ENCODE results near the gene ALDH3B2.
"Not testable (repeated sequence)": the region's sequence is repeated elsewhere in the genome, so short reads cannot be mapped to it uniquely, and the experiment has no call there.

Gene ALDH3B2

DNA sequence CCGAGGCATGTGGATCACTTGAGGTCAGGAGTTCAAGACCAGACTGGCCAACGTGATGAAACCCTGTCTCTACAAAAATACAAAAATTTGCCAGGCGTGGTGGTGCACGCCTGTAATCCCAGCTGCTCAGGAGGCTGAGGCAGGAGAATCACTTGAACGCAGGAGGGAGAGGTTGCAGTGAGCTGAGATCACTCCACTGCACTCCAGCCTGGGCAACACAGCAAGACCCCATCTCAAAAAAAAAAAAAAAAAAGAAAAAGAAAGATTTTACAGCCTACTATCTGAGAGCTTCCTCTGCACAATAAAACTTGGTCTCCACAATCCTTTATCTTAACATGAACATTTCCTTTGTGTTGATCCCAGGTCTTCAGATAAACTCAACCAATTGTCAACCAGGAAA is 13.7 kb downstream of the ALDH3B2 start:
- not testable (repeated sequence) for DNase-seq

DNA sequence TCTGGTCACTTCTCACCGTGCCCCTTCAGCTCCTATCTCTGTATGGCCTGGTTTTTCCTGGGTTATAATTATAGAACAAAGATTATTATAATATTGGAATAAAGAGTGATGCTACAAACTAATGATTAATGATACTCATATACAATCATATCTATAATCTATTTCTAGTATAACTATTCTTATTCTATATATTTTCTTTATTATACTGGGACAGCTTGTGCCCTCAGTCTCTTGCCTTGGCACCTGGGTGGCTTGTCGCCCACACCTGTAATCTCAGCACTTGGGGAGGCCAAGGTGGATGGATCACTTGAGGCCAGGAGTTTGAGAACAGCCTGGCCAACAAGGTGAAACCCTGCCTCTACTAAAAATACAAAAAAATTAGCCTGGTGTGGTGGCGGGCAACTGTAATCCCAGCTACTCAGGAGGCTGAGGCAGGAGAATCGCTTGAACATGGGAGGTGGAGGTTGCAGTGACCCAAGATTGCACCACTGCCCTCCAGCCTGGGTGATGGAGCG is 14.7 kb downstream of the ALDH3B2 start:
- DNase-seq, result not testable (repeated sequence)

DNA sequence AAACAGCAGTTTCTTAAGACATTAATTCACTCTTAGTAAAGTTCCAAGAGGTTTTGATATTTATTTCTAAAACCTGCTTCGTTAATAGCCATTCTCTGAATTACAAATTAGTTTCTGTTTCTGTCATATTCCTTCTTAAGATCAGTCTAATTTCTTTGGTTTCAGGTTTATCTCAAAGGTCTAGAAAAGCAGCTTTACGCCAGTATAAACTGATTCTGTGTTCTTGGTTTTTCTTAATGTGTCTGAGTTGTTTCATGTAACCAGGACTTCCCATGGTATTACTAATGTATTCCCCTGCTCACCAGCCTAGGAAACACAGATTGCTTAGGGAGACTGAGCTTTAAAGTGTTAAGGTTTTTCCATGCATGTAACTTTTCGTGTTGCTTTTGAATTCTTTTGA is 17.1 kb downstream of the ALDH3B2 start:
- no peak for DNase-seq

DNA sequence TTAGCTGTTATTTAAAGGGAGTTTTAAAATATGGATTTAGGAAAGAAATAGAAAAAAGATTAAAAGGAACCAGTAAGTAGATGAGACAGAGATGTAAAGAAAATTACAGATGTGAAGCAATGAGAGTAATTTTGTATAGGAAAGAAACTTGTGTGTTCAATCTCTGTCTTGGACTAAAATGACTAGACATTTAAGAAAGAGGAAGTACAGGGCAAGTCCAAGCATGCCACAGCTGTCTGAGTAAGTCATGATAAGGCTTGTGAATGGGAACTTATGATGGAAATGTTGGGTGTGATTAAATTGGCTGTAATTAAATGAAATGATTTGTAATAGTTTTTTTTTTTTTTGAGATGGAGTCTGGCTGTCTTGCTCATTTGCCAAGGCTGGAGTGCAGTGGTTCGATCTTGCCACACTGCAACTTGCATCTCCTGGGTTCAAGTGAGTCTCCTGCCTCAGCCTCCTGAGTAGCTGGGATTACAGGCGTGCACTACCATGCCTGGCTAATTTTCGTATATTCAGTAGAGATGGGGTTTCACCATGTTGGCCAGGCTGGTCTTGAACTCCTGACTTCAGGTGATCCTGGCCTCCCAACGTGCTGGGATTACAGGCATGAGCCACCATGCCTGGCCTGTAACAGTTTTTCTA is 18.0 kb downstream of the ALDH3B2 start:
- DNase-seq, result peak in 1 of 2 donors; percentile 70

DNA sequence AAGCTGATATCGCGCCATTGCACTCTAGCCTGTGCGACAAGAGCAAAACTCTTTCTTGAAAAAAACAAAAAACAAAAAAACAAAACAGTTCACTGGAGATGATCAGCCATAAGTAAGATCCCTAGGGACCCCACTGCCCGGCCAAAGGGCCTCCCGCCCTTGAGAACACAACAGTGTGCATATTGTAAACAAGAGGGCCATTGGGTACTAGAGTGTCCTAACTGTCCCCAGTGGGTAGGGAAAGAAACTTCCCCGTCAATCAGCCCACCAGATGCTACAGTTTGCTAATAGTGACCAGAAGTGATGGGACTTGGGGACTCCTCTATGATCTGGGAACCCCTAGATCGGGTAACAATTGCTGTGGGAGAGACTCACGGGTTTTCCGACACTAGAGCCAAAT is 20.2 kb downstream of the ALDH3B2 start:
- no peak for DNase-seq

DNA sequence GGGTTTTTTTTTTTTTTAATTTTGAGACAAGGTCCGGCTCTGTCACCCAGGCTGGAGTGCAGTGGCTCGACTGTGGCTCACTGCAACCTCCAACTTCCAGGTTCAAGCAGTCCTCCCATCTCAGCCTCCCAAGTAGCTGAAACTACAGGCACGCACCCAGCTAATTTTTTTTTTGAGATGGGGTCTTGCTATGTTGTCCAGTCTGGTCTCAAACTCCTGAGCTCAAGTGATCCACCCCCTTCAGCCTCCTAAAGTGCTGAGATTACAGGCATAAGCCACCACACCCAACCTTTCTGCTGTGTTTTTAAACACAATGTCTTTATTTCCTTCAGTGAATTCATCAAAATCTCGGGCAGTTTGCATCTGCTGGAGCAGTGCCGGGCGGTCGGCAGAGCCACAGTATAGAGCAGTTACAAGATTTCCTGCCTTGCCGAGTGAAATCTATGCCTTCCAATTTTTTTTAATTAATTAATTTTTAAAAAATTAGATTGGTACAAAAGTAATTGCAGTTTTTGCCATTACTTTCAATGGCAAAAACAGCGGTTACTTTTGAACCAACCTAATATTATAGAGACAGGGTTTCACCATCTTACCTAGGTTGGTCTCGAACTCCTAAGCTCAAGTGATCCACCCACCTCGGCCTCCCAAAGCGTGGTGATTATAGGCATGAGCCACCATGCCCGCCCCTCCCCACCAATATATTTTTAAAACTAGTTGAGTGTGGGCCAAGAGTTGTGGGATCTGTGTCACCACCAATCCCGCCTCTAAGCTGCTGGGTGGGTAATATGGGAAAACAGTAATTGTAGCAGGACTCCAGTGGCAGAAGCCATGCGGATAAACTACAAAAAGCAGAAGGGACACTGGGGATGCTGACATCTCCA is 21.2 kb downstream of the ALDH3B2 start:
- DNase-seq, result no peak

DNA sequence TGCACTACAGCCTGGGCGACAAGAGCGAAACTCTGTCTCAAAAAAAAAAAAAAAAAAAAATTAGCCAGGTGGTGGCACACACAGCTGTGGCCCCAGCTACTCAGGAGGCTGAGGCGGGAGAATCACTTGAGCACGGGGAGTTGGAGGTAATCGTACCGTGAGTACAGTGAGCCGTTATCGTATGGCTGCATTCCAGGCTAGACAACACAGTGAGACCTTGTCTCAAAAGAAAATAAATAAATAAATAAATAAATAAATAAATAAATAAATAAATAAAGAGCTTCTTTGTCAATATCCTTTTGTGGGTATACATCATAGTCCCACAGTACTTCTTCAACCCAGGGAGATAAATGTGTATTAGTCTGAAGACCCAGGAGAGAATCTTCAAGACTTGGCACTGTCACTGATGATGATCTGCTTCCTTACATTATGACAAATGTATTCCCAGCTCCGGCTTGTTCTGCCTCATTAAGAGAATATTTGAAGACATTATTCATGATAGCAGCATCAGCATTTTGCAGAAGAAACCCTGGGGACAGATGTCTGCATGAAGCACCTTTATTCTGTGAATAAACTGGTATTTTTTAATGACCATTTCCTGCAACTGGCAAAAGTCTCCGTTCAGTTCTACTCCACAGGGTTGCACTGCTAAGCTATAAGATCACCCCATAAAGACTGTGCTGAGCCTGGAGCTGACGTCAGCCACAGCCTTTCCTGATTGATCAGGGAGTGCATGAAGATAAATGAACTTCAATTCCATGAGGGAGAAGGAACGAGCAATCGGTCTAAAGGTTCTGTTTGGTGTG is 22.2 kb downstream of the ALDH3B2 start:
- no peak for DNase-seq

DNA sequence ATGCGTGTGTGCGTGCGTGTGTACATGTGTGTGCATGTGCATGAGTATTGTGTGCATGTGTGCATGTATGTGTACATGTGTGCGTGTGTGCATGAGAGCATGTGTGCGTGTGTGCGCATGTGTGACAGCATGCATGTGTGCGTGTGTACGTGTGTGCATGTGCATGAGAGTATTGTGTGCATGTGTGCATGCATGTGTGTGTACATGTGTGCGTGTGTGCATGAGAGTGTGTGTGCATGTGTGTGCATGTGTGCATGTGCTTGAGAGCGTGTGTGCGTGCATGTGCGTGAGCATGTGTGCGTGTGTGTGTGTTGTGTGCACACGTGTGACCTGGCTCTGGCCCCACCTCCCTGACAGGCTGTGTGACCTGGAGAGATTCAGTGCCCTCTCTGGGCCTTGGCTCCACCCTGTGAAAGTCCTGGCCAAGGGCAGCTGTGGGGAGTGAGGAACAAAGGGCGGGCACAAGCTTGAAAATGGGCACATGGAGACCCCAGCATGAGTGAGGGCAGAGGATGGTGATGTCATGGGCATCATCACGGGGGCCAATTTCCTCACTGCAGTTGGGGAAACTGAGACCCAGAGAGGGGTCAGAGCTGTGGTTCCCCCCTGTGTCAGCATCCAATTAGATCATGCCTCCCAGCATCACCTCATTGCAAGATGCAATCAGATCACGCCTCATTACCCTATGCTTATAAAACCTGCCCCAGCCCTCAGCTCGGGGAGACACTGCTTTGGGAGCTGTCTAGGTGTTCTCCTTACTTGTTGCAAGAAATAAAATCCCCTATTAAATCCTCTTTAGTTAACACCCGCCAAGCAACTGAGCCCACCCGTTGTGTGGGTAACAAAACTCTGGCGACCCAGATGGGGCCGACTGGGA is 24.6 kb downstream of the ALDH3B2 start:
- no peak for DNase-seq

DNA sequence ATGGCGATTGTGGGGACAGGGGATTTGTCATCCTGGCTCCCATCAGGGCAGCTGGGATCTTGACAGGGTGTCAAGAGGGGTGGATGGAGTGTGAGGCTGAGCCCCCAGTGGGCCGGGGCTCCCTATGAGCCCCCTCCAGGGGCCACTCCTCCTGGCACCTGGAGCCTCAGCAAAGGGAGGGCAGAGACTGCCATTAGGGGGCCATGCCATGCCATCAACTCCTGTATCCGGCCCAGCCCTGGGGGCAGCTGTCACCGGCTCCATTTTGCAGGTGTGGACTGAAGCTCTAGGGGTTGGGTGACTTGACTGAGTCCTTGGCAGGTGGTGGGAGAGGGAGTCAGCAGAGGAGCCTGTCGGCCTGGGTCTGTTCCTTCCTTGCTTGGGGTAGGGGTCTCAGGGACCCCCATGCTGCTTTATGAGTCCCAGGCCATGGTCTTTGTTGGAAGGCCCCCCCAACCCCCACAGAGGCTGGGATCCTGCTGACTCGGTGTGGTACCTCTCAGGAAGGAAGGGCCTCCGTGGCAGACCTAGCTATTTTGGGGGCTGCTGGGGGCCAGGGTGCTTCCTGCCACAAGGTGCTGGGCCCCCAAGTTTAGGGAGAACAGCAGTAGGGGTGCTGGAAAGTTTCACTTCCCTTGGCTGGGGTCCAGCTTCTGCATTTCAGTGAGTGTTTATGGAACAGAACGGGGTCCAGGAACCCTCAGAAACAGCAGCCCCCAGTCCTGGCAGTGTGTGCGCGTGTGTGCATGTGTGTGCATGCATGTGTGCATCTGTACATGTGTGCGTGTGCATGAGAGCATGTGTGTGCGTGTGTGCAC is 25.4 kb downstream of the ALDH3B2 start:
- peak in 1 of 2 donors; percentile 78 for DNase-seq

DNA sequence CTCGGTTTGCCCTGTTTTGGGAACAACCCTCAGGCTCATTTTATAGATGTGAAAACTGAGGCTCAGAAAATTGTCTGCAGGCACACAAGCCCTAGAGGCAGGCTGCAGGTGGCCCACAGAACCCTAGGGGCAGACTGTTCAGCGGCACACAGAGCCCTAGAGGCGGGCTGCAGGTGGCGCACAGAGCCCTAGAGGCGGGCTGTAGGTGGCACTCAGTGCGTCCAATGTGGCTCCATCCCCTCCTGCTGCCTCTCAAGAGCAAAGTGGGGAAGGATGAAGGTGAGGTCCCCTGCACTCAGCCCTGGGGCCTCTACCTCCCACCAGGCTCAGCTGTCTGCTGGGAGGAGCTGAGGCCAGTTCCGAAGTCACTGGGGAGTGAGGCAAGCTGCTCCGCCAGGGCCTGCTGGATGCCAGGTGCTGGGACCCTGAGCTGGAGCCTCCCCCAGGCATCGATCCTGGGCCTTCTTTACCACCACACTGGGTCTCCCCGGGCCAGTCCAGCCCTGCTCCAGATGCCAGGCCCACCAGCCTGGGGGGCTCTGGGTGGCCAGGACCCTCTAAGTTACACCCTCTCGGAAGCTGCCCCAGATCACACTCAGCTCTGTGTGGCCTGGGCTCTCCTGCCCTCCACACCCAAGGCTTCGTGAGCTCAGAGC is 26.2 kb downstream of the ALDH3B2 start:
- peak in 1 of 2 donors; percentile 10 for DNase-seq

DNA sequence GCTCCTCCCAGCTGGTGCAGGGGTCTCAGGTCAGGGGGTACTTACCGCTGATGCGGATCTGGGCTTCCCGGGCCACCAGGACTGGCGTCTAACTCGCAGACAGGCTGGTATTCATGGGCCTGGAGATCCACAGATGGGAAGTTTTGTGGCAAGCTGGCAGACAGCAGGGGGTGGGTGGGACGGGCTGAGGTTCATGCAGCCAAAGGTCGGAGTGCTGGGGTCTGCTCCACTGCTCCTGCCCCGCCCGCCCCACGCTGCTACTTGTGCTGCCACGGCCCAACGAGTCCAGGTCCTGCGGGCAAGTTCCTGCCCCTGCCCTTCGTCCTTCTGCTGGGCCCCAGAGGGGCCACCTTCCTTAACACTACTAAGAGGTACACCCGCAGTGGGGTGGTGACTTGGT is 27.0 kb downstream of the ALDH3B2 start:
- no peak for DNase-seq

DNA sequence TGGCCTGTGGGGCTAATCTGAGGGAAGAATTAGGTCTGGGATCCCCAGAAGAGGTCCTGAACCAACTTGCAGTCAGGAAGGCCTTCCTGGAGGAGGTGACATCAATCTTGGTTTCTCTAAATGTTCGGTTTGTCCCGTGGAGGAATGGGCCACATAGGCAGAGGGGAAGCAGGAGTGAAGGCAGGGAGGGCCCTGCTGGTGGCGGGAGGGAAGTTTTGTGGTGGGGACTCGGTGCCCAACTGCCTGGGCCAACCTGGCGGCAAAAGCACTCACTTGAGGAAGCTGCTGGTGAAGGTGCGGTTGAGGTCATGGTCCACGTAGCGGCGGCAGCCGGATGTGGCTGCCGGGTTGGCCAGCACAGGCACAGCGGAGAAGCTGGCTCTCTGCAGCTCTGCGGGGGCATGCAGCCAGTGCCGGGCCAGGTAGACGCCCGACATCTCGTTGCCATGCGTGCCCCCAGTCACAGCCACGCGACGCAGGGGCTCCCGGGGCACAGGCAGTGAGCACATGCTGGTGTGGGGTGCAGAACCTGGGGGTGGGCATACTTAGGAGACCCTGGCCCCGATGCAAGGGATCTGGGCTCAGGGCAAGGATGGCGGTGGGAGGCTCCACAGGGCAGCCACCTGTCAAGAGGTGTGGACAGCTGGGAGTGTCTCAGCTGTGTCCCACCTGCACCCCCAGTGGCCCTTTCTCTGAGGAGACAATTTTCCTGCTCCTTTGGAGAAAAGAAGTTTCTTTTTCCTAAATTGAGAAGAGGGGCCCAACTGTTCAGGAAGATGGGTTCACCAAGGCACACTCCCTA is 27.7 kb downstream of the ALDH3B2 start:
- DNase-seq, result peak in 1 of 2 donors; percentile 41

DNA sequence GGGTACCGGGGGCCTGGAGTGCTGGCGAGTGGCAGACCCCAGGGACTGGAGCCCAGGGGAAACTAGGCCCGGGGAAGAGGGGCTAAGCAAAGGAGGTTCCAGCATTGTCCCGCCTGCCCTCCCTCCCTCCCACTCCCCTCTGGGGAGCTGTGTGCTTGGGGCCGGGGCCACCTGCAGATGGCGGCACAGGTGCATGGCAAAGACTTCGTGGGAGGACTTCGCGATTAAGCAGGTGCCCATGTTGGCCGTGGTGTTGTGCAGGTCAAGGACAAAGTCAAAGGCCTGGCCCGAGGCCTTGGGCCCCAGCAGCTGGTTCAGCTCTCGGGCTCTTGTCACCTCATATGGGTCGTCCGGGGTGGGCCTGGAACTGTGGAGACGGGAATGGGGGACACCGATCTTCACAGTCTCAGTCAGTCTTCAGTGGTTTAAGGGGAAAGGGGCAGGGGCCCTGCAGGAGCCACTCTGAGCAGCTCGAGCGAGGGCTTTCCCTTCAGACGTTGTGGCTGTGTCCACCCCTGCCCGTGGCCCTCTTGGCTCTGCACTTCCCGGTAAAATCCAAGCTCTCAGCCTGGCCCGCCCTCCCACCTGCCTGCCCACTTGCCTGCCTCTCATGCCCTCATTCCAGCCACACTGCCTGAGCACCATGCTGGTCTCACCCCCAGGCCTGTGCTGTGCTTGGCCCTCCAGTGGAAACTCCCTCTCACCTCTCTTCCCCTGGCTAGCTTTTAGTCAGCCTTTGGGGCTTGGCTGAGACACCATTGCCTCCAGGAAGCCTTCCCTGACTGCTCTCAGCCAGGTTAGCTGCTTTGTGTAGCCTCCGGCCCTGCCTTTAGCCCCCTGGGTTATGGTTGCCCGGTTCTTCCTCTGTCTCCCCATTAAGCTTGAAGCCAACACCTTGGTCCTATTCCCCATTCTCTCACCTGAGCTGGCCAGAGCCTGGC is 28.6 kb downstream of the ALDH3B2 start:
- no peak for DNase-seq

DNA sequence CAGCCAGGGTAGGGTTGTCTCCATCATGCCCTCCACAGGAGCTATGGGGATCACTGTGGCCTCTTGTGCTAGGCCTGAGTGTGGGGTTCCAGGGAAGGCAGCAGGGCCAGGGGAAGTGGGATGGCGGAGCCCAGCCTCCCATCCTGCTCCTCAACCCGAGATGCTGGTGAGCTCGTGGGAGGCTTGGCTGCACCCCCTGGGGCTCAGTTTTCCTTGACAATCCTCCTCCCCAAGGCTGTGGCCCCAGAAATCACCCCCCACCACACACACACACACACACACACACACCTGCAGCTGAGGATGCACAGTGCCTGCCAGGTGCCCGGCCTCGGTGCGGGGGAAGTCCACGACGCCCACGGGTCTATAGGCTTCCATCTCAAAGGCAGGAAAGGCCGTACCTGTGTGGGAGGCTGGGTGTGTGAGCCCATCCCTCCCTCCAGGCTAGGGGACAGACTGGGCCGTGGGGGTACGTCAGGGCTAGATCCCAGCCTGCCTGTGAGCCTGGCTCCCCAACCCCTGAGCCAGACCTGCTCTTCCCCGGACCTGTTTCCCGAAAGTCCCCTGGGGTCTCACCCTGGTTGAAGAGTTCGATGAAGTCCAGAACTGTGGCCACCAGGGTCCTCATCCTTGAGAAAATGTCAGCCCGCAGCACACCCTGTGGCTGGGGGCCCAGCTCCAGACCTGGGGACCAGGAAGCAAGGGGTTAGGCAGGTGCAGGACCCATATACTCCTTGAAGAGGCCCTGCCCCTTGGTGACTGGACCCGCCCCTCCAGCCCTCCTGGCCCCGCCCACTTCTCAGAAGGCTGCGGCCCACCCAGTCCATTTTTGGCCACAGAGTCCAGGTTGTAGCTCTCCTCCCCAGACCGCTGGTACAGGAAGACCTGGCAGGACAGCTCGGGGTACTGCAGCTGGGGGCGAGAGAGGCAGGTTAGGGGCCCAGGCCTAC is 29.7 kb downstream of the ALDH3B2 start:
- DNase-seq, result no peak

DNA sequence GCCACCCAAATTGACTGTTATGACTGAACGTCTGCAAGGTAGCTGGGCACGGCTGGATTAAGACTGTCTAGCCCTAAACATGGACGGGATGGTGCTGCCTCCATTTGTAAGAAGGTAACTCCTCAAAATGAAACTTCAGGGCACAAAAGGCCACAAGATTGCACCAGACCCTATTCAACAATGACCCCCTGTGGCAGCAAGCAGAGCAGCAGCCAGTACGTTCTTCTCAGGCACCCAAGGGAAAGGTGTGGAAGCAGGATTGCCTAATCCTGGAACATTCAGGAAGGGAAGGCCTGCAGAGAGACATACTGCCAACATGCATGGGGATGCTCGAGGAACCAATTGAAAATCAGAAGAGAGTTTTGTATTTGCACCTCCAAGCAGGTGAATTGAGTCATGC is 30.4 kb downstream of the ALDH3B2 start:
- no peak for DNase-seq

DNA sequence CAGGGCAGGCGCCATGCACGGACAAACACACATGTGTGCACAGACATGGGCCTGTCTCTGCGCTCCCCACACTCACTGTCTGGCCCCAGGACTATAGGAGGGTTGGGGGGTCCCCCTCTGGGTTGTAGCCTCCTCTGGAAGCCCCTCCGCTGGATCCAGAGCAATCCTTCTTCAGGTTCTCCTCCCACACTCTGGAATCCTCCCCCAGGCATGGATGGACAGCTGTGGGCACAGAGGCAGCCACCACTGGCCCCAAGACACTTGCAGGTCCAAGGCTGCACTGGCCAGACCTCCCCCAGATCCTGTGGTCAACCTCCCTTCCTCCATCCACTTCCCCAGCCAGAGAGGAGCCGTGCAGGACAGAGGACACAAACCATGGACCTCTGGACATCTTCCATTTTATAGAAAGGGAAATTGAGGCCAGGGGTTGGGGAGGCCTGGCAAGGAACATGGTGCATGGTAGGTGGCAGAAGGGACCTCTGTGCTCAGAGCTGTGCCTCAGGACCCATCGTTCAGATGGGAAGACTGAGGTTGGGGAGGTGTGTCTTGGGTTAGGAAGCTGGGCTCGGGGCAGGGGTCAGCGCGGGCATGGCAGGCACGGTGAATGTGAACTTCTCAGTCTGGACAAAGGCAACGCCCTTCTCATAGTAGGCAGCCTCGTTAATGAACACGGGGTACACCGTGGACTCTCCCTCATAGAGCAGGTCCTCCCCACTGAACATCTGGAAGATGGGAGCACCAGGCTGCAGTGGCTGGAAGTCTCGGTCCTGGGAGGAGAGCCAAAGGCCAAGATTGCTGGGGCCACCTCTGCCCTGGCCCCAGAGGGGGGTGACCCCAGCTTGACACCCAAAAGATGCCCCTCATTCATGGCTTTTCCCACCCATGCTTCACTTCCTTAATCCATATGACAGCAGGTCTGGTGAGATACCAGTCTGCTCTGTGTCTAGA is 32.0 kb downstream of the ALDH3B2 start:
- DNase-seq, result no peak
